HepG2 (cell line): Measurements from ENCODE around the gene SLC27A1. TPM values are rescaled to one million over a fixed set of nuclear protein-coding genes. Genes with fewer than 3 reads are reported as not detected.

Source experiments
- AGO2 ChIP-seq: fragments of 200-400 bp; formaldehyde crosslinking; optimal IDR thresholded peaks from 2 replicates; pipeline ENCODE3; 2017; ENCODE audit warnings: mild to moderate bottlenecking, low read depth, low read length, moderate library complexity
- EZH2 ChIP-seq: conservative IDR thresholded peaks from 2 replicates; pipeline ENCODE4 v1.6.1; 2012; ENCODE audit warnings: mild to moderate bottlenecking, low read depth, low read length, moderate library complexity
- HOXA5 ChIP-seq: sonication (generic); formaldehyde crosslinking; IDR thresholded peaks from 2 replicates; pipeline ENCODE4 v1.4.0; 2020; ENCODE audit warnings: missing genetic modification reagents
- NFYB ChIP-seq: sonication (generic); formaldehyde crosslinking; IDR thresholded peaks from 2 replicates; pipeline ENCODE4 v1.4.0; 2020; ENCODE audit warnings: missing genetic modification reagents
- PAWR ChIP-seq: sonication (generic); formaldehyde crosslinking; IDR thresholded peaks from 2 replicates; pipeline ENCODE4 v1.4.0; 2020; ENCODE audit warnings: missing genetic modification reagents, mild to moderate bottlenecking, borderline replicate concordance
- RAD21 ChIP-seq: fragments of 450-650 bp; formaldehyde crosslinking; IDR thresholded peaks from 2 replicates; pipeline ENCODE4 v1.5.0; 2020; ENCODE audit warnings: mild to moderate bottlenecking
- RAD51 ChIP-seq: fragments of 450-650 bp; IDR thresholded peaks from 2 replicates; pipeline ENCODE4 v1.6.1; 2016; ENCODE audit warnings: borderline replicate concordance
- TBX2 ChIP-seq: sonication (generic); formaldehyde crosslinking; IDR thresholded peaks from 2 replicates; pipeline ENCODE4 v1.5.0; 2020; ENCODE audit warnings: missing genetic modification reagents, mild to moderate bottlenecking, borderline replicate concordance
- ZNF709 ChIP-seq: sonication (generic); formaldehyde crosslinking; IDR thresholded peaks from 2 replicates; pipeline ENCODE4 v1.5.0; 2020; ENCODE audit warnings: mild to moderate bottlenecking, missing genetic modification reagents
- ZNF841 ChIP-seq: sonication (generic); formaldehyde crosslinking; IDR thresholded peaks from 2 replicates; pipeline ENCODE4 v1.8.1; 2023; ENCODE audit warnings: missing genetic modification reagents, borderline replicate concordance
- polyA plus RNA-seq, 8 experiments: library from polyadenylated mRNA; depleted of rRNA in 3 of 8; stranded (reverse) in 7 of 8; unstranded in 1 of 8; fragments of >200 nt; fragmentation: Illumina TruSeq in 4 of 8; extraction: Trizol in 4 of 8; gene quantifications; 2 replicates each; pipeline versions ENCODE4 v1.2.1 to v1.2.3, GENCODE V29; 2011 to 2016; ENCODE audit warnings: low read depth in 4 of 8, missing spikeins in 1 of 8, mixed read lengths in 1 of 8; ENCODE audit not compliant: insufficient read depth in 1 of 8
- total RNA-seq, 5 experiments: library from RNA; depleted of rRNA; stranded (reverse); fragments of >200 nt; fragmentation: Illumina TruSeq; extraction: Trizol; gene quantifications; 2 replicates each; pipeline ENCODE4 v1.2.3, GENCODE V29; 2016; ENCODE audit warnings: low read depth in 1 of 5
- TF ChIP-seq, protein P1 (sequence below): sonication (generic); formaldehyde crosslinking; IDR thresholded peaks from 2 replicates; pipeline ENCODE4 v1.4.0; 2020; ENCODE audit warnings: mild to moderate bottlenecking, missing genetic modification reagents
- TF ChIP-seq, protein P2 (sequence below): IDR thresholded peaks from 2 replicates; pipeline ENCODE4 v1.4.0; 2020; ENCODE audit warnings: mild to moderate bottlenecking, missing genetic modification reagents
- TF ChIP-seq, protein P3 (sequence below): sonication (generic); formaldehyde crosslinking; IDR thresholded peaks from 2 replicates; pipeline ENCODE4 v1.5.1; 2020; ENCODE audit warnings: missing genetic modification reagents, mild to moderate bottlenecking, borderline replicate concordance
- TF ChIP-seq, protein P4 (sequence below): sonication (generic); formaldehyde crosslinking; IDR thresholded peaks from 2 replicates; pipeline ENCODE4 v1.4.0; 2020; ENCODE audit warnings: mild to moderate bottlenecking, missing genetic modification reagents
- TF ChIP-seq, protein P5 (sequence below): IDR thresholded peaks from 2 replicates; pipeline ENCODE4 v1.6.1; 2016
- TF ChIP-seq, protein P6 (sequence below): sonication (generic); formaldehyde crosslinking; IDR thresholded peaks from 2 replicates; pipeline ENCODE4 v1.4.0; 2020; ENCODE audit warnings: missing genetic modification reagents

The SLC27A1 gene
- total and polyA plus RNA-seq, 2 of the 13 experiments (the other 11 are each of a cell fraction or from before 2014, with no cell fraction given), result 4.1 to 8.8 TPM

DNA sequence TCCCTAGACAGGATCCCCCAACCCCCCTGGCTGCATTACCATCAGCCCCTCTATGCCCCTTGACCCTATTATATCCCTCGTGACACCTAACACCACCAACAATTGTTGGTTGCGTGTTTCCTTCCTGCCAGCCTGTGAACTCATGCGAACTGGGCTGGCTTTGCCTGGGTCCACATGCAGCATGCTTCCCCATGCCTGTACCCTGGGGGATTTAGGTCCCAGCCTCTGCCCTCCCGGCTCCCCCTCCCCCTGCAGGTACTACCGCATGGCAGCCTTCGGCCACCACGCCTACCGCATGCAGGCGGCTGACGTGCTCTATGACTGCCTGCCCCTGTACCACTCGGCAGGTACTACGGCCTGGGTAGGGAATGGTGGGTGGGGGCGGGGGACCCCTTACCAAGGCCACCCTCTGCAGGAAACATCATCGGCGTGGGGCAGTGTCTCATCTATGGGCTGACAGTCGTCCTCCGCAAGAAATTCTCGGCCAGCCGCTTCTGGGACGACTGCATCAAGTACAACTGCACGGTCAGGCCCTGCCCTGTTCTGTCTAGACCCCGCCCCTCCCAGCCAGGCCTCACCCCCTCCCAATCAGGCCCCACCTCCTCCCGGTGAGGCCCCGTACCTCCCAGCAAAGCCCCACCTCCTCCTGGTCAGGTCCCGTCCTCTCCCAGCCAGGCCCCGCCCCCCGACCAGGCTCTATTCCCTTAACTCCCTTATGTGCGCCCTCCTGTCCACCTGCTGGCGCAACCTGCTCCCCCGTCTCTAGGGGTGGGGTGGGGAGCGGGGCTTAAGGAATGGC, 18.5 kb downstream of the SLC27A1 start (continued):
- TF ChIP-seq RAD21 (CRISPR knock-in tag) (0 out of 2 replicates have a peak, but pooled peaks have one; percentile 15), ZNF709 (CRISPR knock-in tag) (peak; percentile 75; the same call in 1 of the 2 replicates), NFYB (CRISPR knock-in tag) (no peak), ZNF841 (CRISPR knock-in tag) (no peak), RAD51 (no peak), HOXA5 (CRISPR knock-in tag) (0 out of 2 replicates have a peak, but pooled peaks have one; percentile 41), PAWR (no peak), AGO2 (peak; percentile 54), TBX2 (CRISPR knock-in tag) (no peak), EZH2 (no peak)
- TF ChIP-seq, protein P1, sequence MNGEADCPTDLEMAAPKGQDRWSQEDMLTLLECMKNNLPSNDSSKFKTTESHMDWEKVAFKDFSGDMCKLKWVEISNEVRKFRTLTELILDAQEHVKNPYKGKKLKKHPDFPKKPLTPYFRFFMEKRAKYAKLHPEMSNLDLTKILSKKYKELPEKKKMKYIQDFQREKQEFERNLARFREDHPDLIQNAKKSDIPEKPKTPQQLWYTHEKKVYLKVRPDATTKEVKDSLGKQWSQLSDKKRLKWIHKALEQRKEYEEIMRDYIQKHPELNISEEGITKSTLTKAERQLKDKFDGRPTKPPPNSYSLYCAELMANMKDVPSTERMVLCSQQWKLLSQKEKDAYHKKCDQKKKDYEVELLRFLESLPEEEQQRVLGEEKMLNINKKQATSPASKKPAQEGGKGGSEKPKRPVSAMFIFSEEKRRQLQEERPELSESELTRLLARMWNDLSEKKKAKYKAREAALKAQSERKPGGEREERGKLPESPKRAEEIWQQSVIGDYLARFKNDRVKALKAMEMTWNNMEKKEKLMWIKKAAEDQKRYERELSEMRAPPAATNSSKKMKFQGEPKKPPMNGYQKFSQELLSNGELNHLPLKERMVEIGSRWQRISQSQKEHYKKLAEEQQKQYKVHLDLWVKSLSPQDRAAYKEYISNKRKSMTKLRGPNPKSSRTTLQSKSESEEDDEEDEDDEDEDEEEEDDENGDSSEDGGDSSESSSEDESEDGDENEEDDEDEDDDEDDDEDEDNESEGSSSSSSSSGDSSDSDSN, result 0 out of 2 replicates have a peak, but pooled peaks have one; percentile 21
- TF ChIP-seq, protein P2, sequence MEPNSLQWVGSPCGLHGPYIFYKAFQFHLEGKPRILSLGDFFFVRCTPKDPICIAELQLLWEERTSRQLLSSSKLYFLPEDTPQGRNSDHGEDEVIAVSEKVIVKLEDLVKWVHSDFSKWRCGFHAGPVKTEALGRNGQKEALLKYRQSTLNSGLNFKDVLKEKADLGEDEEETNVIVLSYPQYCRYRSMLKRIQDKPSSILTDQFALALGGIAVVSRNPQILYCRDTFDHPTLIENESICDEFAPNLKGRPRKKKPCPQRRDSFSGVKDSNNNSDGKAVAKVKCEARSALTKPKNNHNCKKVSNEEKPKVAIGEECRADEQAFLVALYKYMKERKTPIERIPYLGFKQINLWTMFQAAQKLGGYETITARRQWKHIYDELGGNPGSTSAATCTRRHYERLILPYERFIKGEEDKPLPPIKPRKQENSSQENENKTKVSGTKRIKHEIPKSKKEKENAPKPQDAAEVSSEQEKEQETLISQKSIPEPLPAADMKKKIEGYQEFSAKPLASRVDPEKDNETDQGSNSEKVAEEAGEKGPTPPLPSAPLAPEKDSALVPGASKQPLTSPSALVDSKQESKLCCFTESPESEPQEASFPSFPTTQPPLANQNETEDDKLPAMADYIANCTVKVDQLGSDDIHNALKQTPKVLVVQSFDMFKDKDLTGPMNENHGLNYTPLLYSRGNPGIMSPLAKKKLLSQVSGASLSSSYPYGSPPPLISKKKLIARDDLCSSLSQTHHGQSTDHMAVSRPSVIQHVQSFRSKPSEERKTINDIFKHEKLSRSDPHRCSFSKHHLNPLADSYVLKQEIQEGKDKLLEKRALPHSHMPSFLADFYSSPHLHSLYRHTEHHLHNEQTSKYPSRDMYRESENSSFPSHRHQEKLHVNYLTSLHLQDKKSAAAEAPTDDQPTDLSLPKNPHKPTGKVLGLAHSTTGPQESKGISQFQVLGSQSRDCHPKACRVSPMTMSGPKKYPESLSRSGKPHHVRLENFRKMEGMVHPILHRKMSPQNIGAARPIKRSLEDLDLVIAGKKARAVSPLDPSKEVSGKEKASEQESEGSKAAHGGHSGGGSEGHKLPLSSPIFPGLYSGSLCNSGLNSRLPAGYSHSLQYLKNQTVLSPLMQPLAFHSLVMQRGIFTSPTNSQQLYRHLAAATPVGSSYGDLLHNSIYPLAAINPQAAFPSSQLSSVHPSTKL (CRISPR knock-in tag), result no peak
- TF ChIP-seq, protein P3, sequence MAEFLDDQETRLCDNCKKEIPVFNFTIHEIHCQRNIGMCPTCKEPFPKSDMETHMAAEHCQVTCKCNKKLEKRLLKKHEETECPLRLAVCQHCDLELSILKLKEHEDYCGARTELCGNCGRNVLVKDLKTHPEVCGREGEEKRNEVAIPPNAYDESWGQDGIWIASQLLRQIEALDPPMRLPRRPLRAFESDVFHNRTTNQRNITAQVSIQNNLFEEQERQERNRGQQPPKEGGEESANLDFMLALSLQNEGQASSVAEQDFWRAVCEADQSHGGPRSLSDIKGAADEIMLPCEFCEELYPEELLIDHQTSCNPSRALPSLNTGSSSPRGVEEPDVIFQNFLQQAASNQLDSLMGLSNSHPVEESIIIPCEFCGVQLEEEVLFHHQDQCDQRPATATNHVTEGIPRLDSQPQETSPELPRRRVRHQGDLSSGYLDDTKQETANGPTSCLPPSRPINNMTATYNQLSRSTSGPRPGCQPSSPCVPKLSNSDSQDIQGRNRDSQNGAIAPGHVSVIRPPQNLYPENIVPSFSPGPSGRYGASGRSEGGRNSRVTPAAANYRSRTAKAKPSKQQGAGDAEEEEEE (CRISPR knock-in tag), result no peak
- TF ChIP-seq, protein P4, sequence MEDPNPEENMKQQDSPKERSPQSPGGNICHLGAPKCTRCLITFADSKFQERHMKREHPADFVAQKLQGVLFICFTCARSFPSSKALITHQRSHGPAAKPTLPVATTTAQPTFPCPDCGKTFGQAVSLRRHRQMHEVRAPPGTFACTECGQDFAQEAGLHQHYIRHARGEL (CRISPR knock-in tag), result no peak
- TF ChIP-seq, protein P5, sequence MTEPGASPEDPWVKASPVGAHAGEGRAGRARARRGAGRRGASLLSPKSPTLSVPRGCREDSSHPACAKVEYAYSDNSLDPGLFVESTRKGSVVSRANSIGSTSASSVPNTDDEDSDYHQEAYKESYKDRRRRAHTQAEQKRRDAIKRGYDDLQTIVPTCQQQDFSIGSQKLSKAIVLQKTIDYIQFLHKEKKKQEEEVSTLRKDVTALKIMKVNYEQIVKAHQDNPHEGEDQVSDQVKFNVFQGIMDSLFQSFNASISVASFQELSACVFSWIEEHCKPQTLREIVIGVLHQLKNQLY, result no peak
- TF ChIP-seq, protein P6, sequence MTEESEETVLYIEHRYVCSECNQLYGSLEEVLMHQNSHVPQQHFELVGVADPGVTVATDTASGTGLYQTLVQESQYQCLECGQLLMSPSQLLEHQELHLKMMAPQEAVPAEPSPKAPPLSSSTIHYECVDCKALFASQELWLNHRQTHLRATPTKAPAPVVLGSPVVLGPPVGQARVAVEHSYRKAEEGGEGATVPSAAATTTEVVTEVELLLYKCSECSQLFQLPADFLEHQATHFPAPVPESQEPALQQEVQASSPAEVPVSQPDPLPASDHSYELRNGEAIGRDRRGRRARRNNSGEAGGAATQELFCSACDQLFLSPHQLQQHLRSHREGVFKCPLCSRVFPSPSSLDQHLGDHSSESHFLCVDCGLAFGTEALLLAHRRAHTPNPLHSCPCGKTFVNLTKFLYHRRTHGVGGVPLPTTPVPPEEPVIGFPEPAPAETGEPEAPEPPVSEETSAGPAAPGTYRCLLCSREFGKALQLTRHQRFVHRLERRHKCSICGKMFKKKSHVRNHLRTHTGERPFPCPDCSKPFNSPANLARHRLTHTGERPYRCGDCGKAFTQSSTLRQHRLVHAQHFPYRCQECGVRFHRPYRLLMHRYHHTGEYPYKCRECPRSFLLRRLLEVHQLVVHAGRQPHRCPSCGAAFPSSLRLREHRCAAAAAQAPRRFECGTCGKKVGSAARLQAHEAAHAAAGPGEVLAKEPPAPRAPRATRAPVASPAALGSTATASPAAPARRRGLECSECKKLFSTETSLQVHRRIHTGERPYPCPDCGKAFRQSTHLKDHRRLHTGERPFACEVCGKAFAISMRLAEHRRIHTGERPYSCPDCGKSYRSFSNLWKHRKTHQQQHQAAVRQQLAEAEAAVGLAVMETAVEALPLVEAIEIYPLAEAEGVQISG (CRISPR knock-in tag), result peak; percentile 77
